ENCODE results near the gene ECHDC1.
A peak's percentile ranks its signal among the peaks of the same experiment; 100 is the strongest.
"Not testable (repeated sequence)": the region's sequence is repeated elsewhere in the genome, so short reads cannot be mapped to it uniquely, and the experiment has no call there.

Gene ECHDC1

GRCh38 chr6:127343809-127344659 is 625 bp upstream of the ECHDC1 start:
- DNase-seq (ENCODE audit: low read depth, low spot score) = peak; percentile 55
- no peak for TF ChIP-seq CTCF (IDR thresholded peaks at IDR 0.05; ENCODE audit: low read depth, low read length)
- H3K4me3 ChIP-seq (ENCODE audit: low read depth, low read length) = peak overlapping the region; percentile 88
- in situ Hi-C loops (cut with HindIII; ENCODE audit: low sequenced_read_pairs) = no loop called here

GRCh38 chr6:127342296-127342945 is 988 bp downstream of the ECHDC1 start:
- H3K4me3 ChIP-seq (ENCODE audit: low read depth, low read length) = peak overlapping the region; percentile 88
- peak; percentile 64 for DNase-seq (ENCODE audit: low read depth, low spot score)
- no peak for TF ChIP-seq CTCF (IDR thresholded peaks at IDR 0.05; ENCODE audit: low read depth, low read length)
- in situ Hi-C loops (cut with HindIII; ENCODE audit: low sequenced_read_pairs) = no loop called here

DNA sequence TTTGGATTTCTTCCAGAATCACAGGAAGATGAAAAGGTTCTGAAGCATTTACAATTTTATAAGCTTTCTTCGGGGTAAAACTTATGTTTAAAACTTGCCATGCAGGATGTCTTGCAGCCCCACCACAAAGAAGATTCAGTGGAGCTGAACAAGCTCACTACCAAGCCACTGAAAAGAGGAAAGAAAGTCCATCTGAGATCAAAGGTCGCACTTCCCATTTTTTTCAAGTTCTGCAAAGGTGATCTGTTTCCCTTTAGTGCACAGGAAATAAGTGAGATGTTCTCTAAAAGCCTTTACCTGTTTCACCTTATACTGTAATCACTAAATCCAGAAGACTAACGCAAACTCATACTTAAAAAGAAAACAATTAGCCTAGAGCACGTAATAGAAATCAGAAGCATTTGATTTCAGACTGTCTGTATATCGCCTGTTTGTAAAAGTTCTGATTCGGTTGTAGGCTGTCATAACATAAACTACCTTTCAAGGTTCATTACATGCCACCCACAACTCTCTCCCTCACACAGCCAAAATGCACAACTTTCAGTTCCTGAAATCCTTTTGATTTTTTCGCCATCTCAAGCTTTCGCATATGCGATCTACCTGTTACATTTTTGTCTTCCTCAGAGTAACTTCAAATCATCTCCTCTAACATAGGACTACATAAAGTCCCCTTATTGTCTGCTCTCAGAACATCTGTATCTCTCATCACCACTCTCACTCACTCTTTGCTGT is 1.8 kb downstream of the ECHDC1 start:
- no peak for DNase-seq (ENCODE audit: low read depth, low spot score)
- no peak for TF ChIP-seq CTCF (IDR thresholded peaks at IDR 0.05; ENCODE audit: low read depth, low read length)
- H3K4me3 ChIP-seq (ENCODE audit: low read depth, low read length) = peak overlapping the region; percentile 88
- in situ Hi-C loops (cut with HindIII; ENCODE audit: low sequenced_read_pairs) = no loop called here

- in situ Hi-C loops (cut with HindIII; ENCODE audit: low sequenced_read_pairs) = no loop called here
- H3K4me3 ChIP-seq (ENCODE audit: low read depth, low read length) = no peak overlapping the region
- TF ChIP-seq CTCF (IDR thresholded peaks at IDR 0.05; ENCODE audit: low read depth, low read length) = no peak
- DNase-seq (ENCODE audit: low read depth, low spot score) = no peak
These were observed 3.2 kb downstream of the ECHDC1 start for GRCh38 chr6:127340171-127340570.

DNA sequence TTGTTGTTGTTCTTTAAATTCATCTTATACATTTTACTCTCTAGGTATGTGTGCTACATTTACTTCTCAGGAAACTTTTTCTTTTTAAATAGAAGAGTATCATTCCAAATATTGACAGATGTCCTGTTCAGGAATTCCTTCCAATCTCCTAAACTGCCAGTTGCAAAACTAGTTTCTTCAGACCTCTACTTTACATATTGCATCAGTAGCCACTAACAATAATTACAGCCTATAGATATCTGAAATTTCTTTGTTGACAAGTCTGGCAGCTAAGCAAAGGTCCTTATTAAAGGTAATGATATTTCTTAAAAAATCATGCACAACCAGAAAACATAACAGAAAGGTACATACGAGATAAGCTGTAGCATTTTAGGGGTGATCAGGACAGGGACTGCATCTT is 4.5 kb downstream of the ECHDC1 start:
- no peak overlapping the region for H3K4me3 ChIP-seq (ENCODE audit: low read depth, low read length)
- TF ChIP-seq CTCF (IDR thresholded peaks at IDR 0.05; ENCODE audit: low read depth, low read length) = no peak
- no peak for DNase-seq (ENCODE audit: low read depth, low spot score)
- in situ Hi-C loops (cut with HindIII; ENCODE audit: low sequenced_read_pairs) = no loop called here

- in situ Hi-C loops (cut with HindIII; ENCODE audit: low sequenced_read_pairs) = no loop called here
- TF ChIP-seq CTCF (IDR thresholded peaks at IDR 0.05; ENCODE audit: low read depth, low read length) = no peak
- DNase-seq (ENCODE audit: low read depth, low spot score) = no peak
- no peak overlapping the region for H3K4me3 ChIP-seq (ENCODE audit: low read depth, low read length)
These were observed 10.9 kb downstream of the ECHDC1 start for GRCh38 chr6:127332383-127332961.

- in situ Hi-C loops (cut with HindIII; ENCODE audit: low sequenced_read_pairs); DNase-seq (ENCODE audit: low read depth, low spot score); H3K4me3 ChIP-seq (ENCODE audit: low read depth, low read length): not testable (repeated sequence)
These were observed 12.2 kb downstream of the ECHDC1 start for GRCh38 chr6:127331256-127331655.
